GM13977 (cell line): Measurements from ENCODE around the gene GNAI3.

Experiments used
- DNase-seq: peaks from one replicate; pipeline ENCODE4 v3.0.0; 2012; ENCODE audit warnings: low spot score
- CTCF ChIP-seq: IDR thresholded peaks from 2 replicates; pipeline ENCODE4 v1.5.1; 2012; ENCODE audit warnings: mild to moderate bottlenecking, control low read depth; ENCODE audit not compliant: insufficient read depth; ENCODE audit errors: extremely low read depth, missing control alignments
- in situ Hi-C: fragments of 300-500 bp; cut with MboI; formaldehyde crosslinking; loops from one replicate; pipeline ENCODE4 v1.12.0; 2022; ENCODE audit warnings: low sequenced_read_pairs, low pct_unique_long_range_greater_than_20kb, mixed read lengths, inconsistent platforms; ENCODE audit not compliant: unreplicated experiment

The GNAI3 gene

GRCh38 chr1:109531826-109532364 lies 16.5 kb upstream of the GNAI3 start:
- TF ChIP-seq CTCF, result no peak
- in situ Hi-C loops, result loop anchor here (5.0 to 25.0 kb wide), 3 partner anchors 40 to 455 kb away; partner anchors contain the start of genes AHCYL1 and CYB561D1
- DNase-seq, result no peak

DNA sequence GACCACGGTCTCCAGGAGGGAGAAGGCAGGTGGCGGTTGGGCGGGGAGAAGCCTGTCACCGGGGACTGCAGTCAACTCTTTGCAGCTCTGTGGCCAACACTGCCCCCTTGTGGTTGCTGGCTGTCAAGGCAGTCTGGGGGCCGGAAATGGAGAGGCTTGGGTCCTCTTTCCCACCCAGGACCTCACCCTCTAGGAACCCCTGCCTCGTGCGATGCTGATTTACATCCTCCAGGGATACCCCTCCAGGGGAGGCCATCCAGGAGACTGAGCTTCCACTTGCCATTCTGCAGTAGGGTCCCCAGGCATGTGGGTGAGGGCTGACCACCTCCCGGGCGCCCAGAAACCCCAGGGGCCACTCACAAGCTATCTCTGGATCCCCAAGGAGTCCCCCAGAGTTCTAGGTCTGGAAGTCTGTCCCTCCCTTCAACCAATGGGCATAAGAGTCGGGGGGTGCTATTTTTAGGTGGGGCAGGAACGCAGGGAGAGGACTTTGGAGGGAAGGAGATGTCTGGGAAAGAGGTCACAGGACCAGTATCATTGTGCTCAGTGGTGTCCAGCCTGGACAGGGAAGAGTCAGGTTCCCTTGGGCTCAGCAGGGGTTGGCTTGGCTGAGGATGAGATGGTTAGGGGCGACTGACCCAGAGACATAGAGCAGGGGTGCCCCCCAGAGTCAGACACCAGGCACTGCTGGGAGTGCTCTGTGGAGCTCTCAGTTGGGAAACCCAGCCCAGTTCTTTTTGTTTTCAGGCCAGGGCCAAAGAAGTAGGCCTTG lies 15.9 kb upstream of the GNAI3 start:
- peak; percentile 84 for DNase-seq
- peak; percentile 98 for TF ChIP-seq CTCF
- in situ Hi-C loops, result loop anchor here (5.0 to 25.0 kb wide), 3 partner anchors 40 to 455 kb away; partner anchors contain the start of genes AHCYL1 and CYB561D1

DNA sequence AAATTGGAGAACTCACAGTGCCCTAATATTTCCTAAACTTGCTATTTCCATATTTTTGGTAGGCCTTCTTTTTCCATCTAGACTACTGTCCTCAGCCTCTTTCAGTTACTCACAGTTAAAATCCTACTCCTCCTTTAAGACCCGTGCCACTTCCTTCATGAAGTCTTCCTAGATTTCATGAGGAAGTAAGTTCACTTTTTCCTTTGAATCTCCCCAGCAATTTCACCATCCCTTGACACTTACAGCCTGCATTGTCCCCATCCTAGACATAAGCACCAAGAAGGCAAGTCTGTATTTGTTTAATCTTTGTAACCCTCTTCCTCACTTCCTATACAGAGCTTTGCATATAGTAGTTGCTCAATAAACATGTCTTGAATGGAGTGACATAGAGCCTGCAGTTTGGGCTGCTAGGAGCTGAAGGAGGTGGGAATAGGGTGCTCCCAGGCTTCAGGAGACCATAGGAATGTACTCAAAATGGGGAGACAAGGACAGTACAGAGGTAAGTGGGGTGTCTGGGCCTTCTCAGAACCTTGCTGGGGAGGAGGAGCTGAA lies 14.0 kb upstream of the GNAI3 start:
- in situ Hi-C loops, result loop anchor here (5.0 to 25.0 kb wide), 3 partner anchors 42 to 453 kb away; partner anchors contain the start of genes AHCYL1 and CYB561D1
- DNase-seq, result no peak
- TF ChIP-seq CTCF, result no peak

DNA sequence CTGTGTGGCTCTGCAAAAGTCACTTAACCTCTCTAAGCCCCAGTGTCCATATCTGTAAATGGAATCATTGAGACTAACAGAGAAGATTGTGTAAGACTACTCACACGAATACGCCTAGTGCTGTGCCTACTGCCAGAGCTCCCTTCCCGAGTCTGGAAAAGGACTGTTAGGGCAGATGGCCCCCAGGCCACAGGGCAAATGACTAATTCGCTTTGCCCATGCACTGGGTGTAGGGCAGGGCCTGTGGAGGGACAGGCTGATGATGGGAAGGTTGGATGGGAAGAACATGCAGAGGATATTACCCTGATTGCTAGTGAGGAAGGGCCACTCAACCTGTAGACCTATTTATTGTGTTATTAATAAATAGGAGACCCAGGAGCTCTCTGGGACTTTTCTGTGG lies 12.9 kb upstream of the GNAI3 start:
- no peak for TF ChIP-seq CTCF
- in situ Hi-C loops, result loop anchor here (10.0 to 25.0 kb wide), 2 partner anchors 271 to 452 kb away; partner anchors contain the start of gene AHCYL1
- no peak for DNase-seq

- in situ Hi-C loops, result loop anchor here (10.0 to 25.0 kb wide), 2 partner anchors 271 to 451 kb away; partner anchors contain the start of gene AHCYL1
- no peak for DNase-seq
- TF ChIP-seq CTCF, result no peak
These were observed 12.4 kb upstream of the GNAI3 start for GRCh38 chr1:109535971-109536491.

DNA sequence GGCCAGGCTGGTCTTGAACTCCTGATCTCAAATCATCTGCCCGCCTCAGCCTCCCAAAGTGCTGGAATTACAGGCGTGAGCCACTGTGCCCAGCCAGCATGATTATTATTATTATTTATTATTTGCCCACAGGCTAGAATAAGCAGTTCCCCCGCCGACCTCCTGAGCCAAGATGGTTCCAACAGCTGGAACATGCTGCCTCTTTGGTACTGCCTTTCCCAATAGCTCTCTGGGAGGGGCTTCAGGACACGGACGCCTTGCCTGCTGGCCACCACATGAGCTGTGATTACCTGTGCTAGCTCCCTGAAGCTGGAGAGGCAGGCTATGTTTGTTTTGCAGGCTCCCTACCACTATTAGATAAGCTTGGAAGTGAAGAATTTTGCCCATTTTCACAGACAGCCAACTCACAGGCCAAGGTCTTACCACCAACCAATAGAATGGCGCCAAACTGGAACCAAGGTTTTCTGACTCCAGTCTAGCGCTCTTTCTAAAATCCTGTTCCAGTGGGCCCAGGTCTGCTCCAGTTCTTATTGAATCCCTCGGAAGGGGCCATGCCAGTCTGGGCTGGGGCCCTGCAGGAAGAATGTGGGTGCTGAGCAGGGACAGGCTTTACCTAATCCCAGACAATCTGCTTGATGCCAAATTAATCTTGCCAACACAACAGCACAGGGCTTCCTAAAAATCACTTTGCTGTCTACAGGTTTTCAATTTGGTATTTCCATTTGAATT lies 10.8 kb upstream of the GNAI3 start:
- in situ Hi-C loops, result loop anchor here (10.0 to 25.0 kb wide), 2 partner anchors 273 to 450 kb away; partner anchors contain the start of gene AHCYL1
- no peak for TF ChIP-seq CTCF
- DNase-seq, result no peak
